DMS114 treated with DMSO at 0.1 percent for 48 hours (cell line): ENCODE data around the gene KREMEN1.

Experiments used
- DNase-seq: peaks from one replicate; lab custom pipeline; 2025; ENCODE audit not compliant: unreplicated experiment; lab: John Stamatoyannopoulos, UW

The KREMEN1 gene

DNA sequence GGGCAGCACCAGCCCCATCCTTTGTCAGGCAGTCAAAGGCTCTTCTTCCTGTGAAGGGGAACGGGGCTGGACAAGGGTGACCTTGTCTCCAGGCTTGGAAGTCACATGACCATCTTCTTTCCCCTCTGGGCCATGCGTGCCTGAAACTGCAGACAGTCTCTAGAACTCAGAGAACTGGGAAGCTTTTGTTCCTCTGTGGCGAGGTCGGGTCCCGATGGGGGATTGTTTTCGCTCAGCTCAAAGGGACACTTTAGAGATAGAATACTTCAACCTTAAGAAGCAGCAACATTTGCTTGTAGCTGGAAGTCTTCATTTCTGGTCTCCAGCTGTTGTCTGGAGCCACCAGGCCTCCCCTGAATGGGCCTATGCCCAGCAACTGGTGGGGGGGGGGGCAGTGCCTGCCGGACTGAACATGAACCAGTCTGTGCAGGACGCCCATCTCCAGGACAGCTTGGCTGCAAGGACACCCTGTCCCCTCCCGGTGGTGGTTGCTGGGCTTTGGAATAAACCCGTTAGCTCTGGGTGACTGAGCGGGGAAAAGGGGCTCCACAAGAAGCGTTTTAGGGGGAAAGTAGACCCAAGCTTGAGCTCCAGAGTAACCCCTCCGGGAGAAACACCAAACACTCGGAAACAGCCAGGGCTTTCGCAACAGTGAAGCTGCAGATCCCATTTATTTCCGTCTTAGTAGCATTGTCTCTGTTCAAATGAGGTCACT is 77.2 kb downstream of the KREMEN1 start:
- no peak for DNase-seq

DNA sequence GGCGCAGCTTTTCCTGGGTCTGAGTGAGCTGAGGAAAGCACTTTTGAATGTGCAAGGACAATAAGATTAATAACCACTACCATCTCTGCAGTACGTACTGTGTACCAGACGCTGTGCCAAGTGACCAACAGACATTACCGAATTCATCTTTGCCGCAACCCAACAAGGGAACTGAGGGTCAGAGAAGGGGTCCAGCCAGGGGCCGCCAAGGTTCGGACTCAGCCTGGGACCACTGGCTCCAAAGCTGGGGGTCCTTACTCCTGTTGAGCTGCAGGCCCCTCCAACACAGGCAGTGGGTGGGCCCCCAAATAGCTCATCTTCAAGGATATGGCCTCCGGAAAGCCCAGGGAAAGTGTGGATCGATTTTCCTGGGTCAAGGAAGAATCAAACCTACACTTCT is 77.9 kb downstream of the KREMEN1 start:
- DNase-seq, result no peak

DNA sequence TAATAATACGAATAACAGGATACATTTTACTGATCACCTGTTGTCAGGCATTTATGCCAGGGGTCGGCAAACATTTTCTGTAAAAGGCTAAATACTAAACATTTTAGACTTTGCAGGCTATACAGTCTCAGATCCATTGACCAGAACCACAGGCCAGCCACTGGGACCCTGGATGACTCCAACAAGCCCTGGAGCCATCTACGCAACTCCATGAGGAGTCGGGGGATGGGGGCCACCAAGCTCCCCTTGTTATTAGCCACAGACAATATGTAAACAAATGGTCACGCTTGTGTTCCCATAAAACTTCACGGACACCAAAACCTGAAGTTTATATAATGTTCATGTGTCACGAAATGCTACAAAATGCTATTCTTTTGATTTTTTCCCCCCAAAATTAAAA is 78.5 kb downstream of the KREMEN1 start:
- DNase-seq, result no peak

DNA sequence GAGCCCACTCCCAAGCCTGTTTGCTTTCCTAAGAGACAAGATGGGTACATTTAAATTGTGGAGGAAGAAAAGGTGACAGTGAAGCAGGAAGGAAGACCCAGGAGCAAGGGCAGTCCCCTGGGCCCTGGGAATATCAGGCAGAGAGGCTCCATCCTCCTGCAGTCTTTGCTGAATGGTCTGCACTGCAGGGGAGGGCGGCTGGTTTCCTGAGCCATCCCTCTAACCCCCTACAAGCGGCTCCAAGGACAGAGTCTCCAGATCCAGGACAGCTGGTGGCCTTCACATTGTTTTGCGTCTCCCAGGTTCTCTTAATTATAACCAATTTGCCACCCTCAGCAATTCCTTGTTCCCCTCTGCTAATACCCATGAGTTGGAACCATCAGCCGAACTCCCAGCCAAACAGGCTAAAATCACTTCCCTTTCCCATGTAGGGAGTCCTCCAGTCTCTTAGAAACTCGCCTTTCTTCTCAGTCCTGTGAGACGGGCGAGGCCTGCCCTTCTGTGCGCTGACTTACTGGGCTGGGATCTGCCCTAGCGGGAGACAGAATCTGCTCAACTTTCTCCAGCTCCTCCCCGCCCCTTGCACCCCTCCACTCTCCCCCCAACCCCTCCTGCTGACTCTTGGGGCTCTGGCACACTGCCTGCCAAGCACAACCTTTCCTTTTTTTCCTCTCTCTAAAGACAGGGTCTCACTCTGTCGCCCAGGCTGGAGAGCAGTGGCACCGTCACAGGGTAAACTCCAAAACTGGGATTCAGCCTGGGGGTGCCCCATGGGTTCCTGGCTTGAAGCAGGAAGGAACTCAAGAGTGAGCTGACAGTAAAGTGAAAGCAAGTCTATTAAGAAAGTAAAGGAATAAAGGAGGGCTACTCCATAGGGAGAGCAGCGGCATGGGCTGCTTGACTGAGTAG is 79.5 kb downstream of the KREMEN1 start:
- DNase-seq, result no peak

DNA sequence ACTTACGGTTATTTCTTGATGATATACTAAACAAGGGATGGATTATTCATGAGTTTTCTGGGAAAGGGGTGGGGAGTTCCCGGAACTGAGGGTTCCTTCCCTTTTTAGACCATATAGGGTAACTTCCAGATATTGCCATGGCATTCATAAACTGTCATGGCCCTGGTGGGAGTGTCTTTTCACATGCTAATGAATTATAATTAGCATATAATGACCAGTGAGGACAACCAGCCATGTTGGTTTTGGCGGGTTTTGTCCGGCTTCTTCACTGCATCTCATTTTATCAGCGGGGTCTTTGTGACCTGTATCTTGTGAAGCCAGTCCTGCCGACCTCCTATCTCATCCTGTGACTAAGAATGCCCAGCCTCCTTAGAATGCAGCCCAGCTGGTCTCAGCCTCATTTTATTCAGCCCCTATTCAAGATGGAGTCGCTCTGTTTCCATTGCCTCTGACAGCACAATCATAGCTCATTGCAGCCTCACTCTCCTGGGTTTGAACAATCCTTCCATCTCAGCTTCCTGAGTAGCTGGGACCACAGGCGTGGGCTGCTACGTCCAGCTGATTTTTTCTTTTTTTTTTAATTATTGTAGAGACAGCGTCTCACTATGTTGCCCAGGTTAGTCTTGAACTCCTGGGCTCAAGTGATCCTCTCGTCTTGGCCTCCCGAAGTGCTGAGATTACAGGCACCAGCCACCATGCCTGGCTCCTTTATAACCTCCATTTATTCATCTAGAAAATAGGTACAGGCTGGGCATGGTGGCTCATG is 80.3 kb downstream of the KREMEN1 start:
- no peak for DNase-seq

DNA sequence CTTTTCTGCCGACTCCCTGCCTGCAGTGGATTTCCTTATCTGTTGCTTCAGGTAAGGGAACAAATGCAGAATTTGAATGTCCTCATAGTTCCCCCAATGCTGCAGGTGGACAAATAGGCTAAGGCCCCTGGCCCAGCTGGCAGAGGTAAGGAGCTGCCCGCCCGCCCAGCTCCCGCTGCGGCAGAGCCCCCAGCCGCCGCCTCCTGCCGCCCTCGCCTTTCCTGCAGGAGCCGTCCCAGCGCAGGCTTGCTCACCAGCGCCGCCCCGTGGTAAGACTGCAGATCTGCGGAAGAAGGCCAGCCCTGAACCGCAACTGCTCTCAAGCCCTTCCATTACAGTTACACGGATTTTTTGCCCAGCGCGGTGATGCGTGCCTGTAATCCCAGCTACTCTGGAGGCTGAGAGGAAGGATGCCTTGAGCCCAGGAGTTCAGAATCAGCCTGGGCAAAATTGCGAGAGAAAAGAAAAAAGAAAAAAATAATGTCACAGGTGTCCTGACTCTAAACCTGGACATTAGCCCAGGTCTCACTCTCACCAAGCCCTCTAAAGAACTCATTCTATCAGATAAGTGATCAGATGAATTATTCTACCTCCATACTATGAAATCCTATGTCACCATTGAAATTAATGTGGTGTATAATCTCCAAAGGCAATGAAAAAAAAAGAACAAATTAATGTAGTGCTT is 81.7 kb downstream of the KREMEN1 start:
- peak; percentile 24 for DNase-seq

DNA sequence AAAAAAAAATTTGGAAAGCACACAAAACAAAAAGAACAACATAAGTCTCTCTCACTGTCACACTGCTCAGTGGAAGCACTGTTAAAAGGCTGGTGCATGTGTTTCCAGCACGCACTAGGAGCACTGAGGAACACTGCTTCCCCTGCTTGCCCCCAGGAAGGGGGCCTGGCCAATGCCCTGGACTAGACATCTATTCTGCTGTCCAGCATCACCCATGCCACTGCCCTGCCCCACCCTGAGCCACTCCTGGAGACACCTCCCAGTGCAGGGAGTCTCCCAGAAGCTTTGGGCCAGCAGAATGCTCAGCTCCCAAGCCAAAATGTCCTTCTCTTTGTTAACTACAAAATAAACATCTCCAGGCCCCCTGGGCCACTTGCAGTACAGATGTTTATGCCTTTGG is 83.1 kb downstream of the KREMEN1 start:
- DNase-seq, result no peak

DNA sequence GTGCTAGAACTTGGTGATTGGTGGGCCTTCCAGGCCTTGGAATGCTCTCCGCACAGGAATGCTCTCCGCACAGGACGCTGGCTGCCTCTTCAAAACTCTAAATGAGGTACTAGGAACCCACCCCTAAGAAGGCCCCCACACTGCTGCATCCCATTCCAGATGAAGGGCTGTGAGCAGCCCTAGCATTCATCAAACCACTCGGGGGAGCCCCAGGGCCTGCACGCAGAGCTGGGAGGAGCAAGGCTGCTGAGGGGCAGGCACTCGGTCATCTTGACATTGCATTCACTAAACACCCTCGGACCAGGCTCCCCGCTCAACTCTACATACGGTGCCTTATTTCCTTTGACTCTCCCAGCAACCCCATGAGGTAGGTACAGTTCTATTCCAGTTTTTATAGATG is 83.7 kb downstream of the KREMEN1 start:
- DNase-seq, result no peak

DNA sequence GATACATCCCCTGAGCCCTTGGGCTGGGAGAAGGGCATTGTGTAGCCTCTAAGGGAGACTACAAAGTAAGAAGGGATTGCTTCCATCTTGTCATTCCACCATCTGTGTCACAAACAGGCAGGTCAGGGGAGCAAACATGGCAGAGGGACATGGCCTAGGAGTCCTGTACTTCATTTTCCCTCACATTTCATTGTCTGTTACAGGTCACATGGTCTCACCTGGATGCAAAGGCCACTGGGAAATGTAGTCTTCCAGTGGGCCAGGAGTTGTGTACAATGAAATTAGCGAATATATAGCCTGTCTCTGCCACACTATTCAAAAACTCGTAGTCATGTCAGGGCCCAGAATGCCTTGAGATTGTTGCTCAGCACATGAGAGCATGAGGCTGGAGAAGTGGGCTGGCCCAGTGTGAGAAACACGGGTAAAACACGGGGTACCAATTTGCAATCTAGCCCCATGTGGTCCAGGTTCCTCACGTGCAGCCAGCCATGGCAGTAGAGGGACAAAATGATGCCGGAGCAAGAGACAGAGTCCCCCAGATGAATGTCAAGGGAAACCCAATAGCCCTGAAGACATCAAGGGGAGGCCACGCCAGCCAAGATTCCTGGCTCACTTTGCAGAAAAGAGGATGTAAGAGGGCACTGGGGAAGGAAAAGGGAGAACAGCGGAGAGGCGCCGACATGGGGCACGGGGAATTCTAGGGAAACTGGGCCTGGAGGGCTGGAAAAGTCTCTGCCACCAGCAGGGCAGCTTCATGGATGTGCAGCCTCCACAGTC is 85.1 kb downstream of the KREMEN1 start:
- DNase-seq, result no peak

DNA sequence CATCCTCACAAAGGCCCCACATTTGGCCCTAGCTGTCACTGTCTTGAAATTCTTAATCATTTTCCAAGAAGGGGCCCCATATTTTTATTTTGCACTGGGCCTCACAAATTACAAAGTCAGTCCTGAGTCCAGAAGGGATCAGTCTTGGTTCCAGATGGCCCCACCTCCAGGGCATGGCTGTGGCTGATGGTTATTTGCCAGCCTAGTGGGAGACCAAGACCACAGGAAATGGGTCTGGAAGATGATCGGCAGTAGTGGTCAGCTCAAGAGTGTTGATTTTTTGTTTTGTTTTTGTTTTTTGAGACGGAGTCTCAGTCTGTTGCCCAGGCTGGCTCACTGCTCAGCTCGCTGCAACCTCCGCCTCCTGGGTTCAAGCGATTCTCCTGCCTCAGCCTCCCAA is 85.7 kb downstream of the KREMEN1 start:
- no peak for DNase-seq

DNA sequence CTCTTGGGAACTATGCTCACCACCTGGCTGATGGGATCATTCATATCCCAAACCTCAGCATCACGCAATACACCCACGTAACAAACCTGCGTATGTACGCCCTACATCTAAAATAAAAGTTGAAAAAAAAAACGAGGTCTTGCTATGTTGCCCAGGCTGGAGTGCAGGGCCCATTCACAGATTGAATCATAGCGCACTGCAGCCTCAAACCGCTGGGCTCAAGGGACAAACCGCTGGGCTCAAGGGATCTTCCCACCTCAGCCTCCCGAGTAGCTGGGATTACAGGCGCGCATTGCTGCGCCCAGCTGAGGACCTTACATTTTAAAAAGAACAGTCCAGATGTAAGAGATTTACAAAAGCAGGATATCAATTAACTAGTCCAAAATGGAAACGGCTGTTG is 91.0 kb downstream of the KREMEN1 start:
- DNase-seq, result no peak

DNA sequence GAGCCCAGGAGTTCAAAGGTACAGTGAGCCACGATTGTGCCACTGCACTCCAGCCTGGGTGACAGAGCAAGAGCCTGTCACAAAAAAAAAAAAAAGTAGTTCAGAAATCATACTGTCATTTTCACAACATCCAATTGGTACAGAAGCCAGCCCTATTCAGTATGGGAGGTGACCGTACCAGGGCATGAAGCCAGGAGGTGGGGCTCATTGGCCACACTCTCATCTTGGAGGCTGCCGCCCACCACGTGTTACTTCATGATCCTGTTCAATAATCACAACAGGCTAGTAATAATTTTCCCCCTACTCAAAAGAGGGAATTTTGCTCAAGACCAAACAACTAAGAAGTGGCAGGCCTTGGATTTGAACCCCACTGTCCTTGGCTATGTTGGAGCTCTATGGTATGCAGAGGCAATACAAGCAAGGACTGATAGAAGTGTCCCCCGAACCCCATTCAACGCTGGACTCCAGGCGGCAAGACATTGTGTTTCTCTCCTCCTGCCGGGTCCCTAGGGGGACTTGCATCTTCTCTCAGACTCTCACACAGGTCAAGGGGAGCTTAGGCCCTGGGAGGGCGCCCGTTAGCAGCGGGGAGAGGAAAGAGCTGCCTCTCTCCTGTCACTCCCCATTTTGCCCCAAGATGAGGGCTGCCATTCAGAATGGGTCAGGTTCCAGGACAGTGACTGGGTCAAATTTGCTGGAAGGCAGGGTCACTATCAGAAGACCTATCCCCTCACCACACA is 92.7 kb downstream of the KREMEN1 start:
- DNase-seq, result no peak

DNA sequence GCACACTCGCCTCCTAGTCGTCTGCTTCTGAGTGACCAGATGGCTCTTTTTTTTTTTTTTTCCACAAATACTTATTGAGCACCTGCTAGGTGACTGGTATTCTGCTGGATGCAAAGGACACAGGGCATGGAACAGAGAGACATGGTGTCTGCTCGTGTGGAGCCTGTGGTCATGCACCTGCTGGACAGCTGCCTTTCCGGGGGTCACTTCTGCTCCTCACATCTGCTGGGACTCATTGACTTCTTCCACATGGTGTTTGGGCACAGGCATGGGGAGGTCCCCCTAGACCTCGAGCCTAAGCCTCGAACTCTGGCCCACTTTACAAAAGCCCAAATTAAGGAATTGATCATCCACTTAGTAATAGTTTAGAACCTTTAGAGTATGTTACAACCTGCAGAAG is 93.3 kb downstream of the KREMEN1 start:
- no peak for DNase-seq

DNA sequence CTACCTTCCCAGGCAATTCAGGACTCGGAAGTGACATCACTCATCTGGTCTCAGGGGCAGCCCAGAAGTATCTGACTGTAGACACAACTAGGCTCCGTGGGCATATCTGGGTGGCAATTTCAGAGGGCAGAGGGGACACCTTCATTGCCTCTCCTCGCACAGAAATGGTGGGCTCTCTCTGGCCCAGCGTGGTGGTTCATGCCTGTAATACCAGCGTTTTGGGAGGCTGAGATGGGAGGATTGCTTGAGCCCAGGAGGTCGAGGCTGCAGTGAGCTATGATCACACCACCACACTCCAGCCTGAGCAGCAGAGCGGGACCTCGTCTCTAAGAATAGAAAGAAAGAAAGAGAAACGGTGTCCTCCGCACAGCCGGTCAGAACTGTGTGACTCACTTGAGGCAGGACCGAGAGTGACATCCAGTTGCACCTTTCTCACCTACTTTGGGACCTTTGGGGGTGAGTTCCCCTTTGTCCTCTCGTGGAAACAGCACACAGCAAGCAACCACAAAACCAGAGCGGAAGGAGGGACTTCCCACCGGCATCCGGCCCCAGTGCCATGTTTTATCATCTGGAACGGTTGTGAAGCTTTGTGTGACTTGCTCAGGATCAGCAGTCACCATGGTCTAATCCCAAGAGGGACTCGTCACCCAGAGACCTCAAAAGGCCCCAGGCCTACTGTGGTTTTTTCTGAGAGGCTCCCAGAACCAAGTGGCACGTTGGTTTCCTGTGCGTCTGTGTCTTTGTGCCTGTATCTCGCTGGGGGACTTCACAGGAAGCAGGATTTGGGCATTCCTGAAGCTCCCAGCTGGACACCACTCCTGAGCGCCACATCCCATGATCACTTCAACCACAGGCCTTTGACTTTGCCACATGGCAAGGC is 94.4 kb downstream of the KREMEN1 start:
- no peak for DNase-seq

DNA sequence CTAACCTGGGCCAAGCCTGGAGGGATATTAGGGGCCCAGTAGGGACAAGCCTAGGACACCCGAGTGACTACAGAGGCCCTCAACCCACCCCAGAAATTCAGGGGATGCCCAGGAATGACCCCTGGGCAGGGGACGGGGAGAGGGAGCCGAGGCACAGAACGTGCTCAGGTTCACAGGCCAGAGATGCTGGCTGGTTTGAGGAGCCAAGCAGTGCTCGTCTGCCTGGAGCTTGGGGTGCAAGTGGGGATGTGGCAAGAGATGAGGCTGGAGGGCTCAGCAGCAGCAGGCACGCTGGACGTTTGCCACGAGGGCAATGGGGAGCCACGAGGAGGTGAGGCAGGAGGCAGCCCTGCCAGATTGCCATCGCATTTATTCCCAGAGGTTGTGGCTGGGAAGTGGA is 98.9 kb downstream of the KREMEN1 start:
- no peak for DNase-seq

DNA sequence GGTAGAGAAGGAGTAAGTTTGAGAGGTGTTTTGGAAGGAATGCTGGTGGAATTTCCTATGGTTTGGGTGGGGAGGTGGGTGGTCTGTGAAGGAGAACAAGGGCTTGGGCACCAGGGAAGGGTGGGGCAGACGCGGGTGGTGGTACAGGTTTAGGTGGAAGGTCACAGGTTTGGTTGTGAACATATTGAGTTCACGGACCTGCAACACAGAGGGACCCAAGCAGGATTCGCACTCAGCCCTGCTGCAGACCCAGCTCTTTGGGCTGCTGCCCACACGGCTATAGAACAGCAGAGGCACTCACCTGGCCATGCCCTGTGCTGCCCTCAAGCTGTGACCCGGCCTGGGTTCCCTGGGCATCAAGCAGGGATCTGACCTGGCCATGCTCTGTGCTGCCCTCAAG is 99.4 kb downstream of the KREMEN1 start:
- DNase-seq, result no peak

DNA sequence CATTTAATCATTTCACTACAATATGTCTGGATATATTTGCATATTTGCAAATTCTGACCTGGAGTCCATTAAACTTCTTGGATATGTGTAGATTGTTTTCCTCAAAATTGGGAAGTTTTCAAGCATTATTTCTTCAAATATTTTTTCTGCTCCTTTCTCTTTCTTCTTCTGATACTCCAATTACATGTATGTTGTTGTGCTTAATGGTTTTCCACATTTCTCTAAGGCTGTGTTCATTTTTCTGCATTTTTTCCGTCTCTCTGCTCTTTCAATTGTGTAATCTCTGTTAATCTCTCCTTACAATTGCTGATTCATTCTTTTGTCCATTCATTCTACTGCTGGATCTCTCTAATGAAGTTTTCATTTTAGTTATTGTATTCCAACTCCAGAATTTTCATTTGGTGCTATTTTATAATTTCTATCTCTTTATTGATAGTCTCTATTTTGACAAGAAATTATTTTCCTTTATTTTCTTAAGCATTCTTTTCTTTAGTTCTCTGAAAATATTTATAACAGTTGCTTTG is 102.5 kb downstream of the KREMEN1 start:
- DNase-seq, result no peak
